ENCODE measurements around the gene NUP133. TPM values are rescaled to one million over a fixed set of nuclear protein-coding genes. Genes with fewer than 3 reads are reported as not detected.

The NUP133 gene
- polyA plus RNA-seq, 1 experiment, result 20.8 TPM

DNA sequence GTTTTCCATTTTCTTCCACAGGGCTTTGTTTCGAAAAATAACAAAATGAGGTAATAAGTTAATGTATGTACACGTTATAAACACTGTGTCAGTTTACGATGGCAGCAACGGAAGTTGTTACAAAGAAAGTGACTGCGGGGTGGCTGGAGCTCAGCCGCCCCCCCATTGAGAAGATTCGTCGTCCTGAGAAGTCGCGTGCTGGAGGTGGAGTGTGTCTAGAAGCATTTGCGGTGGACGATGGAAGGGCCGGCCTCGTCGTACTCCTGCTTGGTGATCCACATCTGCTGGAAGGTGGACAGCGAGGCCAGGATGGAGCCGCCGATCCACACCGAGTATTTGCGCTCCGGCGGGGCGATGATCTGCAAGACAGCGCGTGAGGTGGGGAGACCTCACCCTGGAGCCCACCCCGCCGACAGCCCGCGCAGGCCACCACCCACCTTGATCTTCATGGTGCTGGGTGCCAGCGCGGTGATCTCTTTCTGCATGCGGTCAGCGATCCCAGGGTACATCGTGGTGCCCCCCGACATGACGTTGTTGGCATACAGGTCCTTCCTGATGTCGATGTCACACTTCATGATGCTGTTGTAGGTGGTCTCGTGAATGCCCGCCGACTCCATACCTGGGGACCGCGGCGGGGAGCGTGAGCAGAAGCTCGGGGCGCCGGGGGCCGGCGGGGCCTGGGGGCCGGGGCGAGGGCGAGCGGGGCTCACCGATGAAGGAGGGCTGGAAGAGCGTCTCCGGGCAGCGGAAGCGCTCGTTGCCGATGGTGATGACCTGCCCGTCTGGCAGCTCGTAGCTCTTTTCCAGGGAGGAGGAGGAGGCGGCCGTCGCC lies 76.6 kb downstream of the NUP133 start:
- H3K36me3 ChIP-seq (ENCODE audit: control insufficient read depth, insufficient read depth, low read length), result no peaks in the 10 kb centered on the region
- TF ChIP-seq CTCF (IDR thresholded peaks at IDR 0.05; ENCODE audit: insufficient read depth, low read depth, low read length), result no peak
- DNase-seq (ENCODE audit: low read depth), result no peak
- POLR2A ChIA-PET, result no interaction called here
- H3K4me3 ChIP-seq (ENCODE audit: low read depth, low read length), result no peak overlapping the region
- CTCF ChIA-PET, result interaction anchor here (0.5 to 1.2 kb wide), 3 partner anchors 8 to 13 kb away, joined by 3 to 8 read pairs (median 5); no protein-coding TSS in a partner anchor
- H3K27me3 ChIP-seq (ENCODE audit: control insufficient read depth, insufficient read depth, low read length), result peaks cover 49% of the 10 kb centered on the region

DNA sequence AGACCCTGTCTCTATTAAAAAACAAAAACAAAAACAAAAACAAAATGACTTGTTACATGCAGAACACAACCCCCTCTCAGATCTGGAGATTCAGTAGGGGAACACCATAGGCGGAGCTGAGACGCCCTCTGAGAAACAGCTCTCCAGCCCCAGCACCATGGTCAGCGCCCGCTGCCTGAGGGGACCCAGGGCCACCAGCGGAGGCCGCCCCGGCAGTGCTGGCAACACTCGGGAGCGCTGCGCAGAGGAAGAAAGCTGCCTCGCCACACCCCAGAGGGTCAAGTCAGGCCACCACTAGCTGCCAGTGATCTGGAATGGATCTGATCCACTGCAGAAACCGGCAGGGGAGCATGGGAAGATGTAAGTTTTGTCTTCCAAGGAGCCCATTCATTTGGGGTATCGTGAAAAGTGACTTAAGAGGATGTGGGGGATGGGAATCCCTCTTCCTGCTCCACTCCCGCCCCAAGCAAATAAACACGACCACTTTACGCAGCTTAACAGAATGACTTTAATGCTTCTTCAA lies 77.3 kb downstream of the NUP133 start:
- Histone ChIP-seq H3K36me3 (ENCODE audit: control insufficient read depth, insufficient read depth, low read length) (no peaks in the 10 kb centered on the region), H3K27me3 (ENCODE audit: control insufficient read depth, insufficient read depth, low read length) (peaks cover 49% of the 10 kb centered on the region), H3K4me3 (ENCODE audit: low read depth, low read length) (no peak overlapping the region)
- ChIA-PET CTCF (interaction anchor here (1.2 to 1.6 kb wide), 2 partner anchors 10 to 172 kb away, joined by 4 to 8 read pairs; no protein-coding TSS in a partner anchor), POLR2A (no interaction called here)
- no peak for TF ChIP-seq CTCF (IDR thresholded peaks at IDR 0.05; ENCODE audit: insufficient read depth, low read depth, low read length)
- DNase-seq (ENCODE audit: low read depth), result no peak

- no peak for DNase-seq (ENCODE audit: low read depth)
- CTCF ChIA-PET, result no interaction called here
Measured at GRCh38 chr1:229428256-229428655, 79.9 kb downstream of the NUP133 start.

DNA sequence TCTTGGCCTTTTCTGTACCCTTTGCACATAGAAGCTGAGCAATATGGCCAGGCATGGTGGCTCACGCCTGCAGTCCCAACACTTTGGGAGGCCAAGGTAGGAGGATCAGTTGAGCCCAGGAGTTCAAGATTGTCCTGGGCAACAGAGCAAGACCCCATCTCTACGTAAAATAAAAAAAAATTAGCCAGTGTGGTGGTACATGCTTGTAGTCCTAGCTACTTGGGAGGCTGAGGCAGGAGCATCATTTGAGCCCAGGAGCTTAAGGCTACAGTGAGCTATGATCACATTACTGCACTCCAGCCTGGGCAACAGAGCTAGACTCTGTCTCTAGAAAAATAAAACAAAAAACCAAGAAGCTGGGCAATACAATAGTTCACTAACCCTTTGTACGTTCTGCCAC lies 80.6 kb downstream of the NUP133 start:
- no peak for TF ChIP-seq CTCF (IDR thresholded peaks at IDR 0.05; ENCODE audit: insufficient read depth, low read depth, low read length)
- POLR2A ChIA-PET, result no interaction called here
- H3K4me3 ChIP-seq (ENCODE audit: low read depth, low read length), result no peak overlapping the region
- peaks cover 22% of the 10 kb centered on the region for H3K27me3 ChIP-seq (ENCODE audit: control insufficient read depth, insufficient read depth, low read length)
- no peaks in the 10 kb centered on the region for H3K36me3 ChIP-seq (ENCODE audit: control insufficient read depth, insufficient read depth, low read length)
- CTCF ChIA-PET, result no interaction called here
- DNase-seq (ENCODE audit: low read depth), result no peak

More at GRCh38 chr1:229428256-229428655, 79.9 kb downstream of the NUP133 start:
- Histone ChIP-seq H3K4me3 (ENCODE audit: low read depth, low read length) (no peak overlapping the region), H3K36me3 (ENCODE audit: control insufficient read depth, insufficient read depth, low read length) (no peaks in the 10 kb centered on the region), H3K27me3 (ENCODE audit: control insufficient read depth, insufficient read depth, low read length) (peaks cover 28% of the 10 kb centered on the region)
- POLR2A ChIA-PET, result no interaction called here
- no peak for TF ChIP-seq CTCF (IDR thresholded peaks at IDR 0.05; ENCODE audit: insufficient read depth, low read depth, low read length)

DNA sequence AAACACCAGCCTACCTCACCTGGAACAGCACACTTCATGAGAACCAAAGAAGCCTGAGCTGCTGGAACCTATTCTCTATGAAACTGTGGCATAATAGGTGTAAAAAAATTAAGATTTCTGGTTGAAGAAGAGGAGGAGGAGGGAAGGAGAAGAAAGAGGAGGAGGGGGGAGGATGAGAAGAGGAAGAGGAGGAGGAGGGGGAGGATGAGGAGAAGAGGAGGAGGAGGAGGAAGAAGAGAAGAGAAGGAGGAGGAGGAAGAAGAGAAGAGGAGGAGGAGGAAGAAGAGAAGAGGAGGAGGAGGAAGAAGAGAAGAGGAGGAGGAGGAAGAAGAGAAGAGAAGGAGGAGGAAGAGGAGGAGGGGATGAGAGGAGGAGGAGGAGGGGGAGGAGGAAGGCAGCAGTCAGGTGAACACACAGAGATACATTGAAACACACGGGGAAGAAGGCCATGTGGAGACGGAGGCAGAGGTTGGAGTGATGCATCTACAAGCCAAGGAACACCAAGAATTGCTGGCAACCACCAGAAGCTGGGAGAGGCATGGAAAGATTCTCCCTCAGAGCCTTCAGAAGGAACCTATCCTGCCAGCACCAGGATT lies 82.5 kb downstream of the NUP133 start:
- Histone ChIP-seq H3K4me3 (ENCODE audit: low read depth, low read length) (no peak overlapping the region), H3K36me3 (ENCODE audit: control insufficient read depth, insufficient read depth, low read length) (no peaks in the 10 kb centered on the region), H3K27me3 (ENCODE audit: control insufficient read depth, insufficient read depth, low read length) (peaks cover 7% of the 10 kb centered on the region)
- DNase-seq (ENCODE audit: low read depth), result no peak
- POLR2A ChIA-PET, result no interaction called here
- CTCF ChIA-PET, result no interaction called here
- TF ChIP-seq CTCF (IDR thresholded peaks at IDR 0.05; ENCODE audit: insufficient read depth, low read depth, low read length), result no peak

Data from BJ (cell line).